ENCODE measurements around the gene ADGRG7. TPM values are rescaled to one million over a fixed set of nuclear protein-coding genes. Genes with fewer than 3 reads are reported as not detected.

Gene ADGRG7
- total and polyA plus RNA-seq, 4 donors: not detected

GRCh38 chr3:100590114-100590839 is 19.1 kb upstream of the ADGRG7 start:
- H3K36me3 ChIP-seq (ENCODE audit: control insufficient read depth in 4 of 4, insufficient read depth in 4 of 4, low read length in 4 of 4): no peaks in the 10 kb centered on the region
- no peaks in the 10 kb centered on the region for H3K27me3 ChIP-seq (ENCODE audit: control insufficient read depth in 3 of 3, insufficient read depth in 3 of 3, low read length in 2 of 3)
- TF ChIP-seq, protein P1, sequence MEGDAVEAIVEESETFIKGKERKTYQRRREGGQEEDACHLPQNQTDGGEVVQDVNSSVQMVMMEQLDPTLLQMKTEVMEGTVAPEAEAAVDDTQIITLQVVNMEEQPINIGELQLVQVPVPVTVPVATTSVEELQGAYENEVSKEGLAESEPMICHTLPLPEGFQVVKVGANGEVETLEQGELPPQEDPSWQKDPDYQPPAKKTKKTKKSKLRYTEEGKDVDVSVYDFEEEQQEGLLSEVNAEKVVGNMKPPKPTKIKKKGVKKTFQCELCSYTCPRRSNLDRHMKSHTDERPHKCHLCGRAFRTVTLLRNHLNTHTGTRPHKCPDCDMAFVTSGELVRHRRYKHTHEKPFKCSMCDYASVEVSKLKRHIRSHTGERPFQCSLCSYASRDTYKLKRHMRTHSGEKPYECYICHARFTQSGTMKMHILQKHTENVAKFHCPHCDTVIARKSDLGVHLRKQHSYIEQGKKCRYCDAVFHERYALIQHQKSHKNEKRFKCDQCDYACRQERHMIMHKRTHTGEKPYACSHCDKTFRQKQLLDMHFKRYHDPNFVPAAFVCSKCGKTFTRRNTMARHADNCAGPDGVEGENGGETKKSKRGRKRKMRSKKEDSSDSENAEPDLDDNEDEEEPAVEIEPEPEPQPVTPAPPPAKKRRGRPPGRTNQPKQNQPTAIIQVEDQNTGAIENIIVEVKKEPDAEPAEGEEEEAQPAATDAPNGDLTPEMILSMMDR (IDR thresholded peaks at IDR 0.05; ENCODE audit: control extremely low read depth, extremely low read depth): peak; percentile 83
- DNase-seq (peak; percentile 75 to 89 (median 84)), ATAC-seq (ENCODE audit: insufficient read depth, low FRiP score) (peak; percentile 97)
- H3K27ac ChIP-seq (ENCODE audit: low read depth in 1 of 2, low read length in 1 of 2): no peak overlapping the region
- H3K4me3 ChIP-seq: no peak overlapping the region
- no peaks in the 10 kb centered on the region for H3K4me1 ChIP-seq (ENCODE audit: control insufficient read depth in 5 of 5, insufficient read depth in 5 of 5, low read length in 5 of 5)
- WGBS, 2 donors: 23 to 28% methylated on average over 10 of the region's 10 CpGs
- H3K9me3 ChIP-seq (ENCODE audit: control insufficient read depth in 4 of 4, insufficient read depth in 3 of 4, low read length in 3 of 4): peaks cover 0 to 3% (median 0%) of the 10 kb centered on the region in 4 donors
- peak overlapping the region in 1 of 2 donors; percentile 85 for H3K9ac ChIP-seq (ENCODE audit: insufficient read depth in 1 of 2, low read length in 2 of 2)

DNA sequence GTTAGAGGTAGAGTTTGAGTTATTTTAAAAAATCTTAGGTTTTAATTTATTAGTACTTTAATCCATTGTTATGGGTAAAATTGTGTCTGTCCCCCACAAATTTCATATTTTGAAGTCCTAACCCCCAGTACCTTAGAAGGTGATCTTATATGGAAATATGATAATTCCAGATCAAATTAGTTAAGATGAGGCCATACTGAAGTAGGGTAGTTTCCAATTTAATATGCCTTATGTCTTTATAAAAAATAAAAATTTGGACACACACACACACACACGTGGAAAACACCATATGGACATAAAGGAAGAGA is 18.6 kb upstream of the ADGRG7 start:
- Histone ChIP-seq H3K4me1 (ENCODE audit: control insufficient read depth in 5 of 5, insufficient read depth in 5 of 5, low read length in 5 of 5) (no peaks in the 10 kb centered on the region), H3K4me3 (no peak overlapping the region), H3K27me3 (ENCODE audit: control insufficient read depth in 3 of 3, insufficient read depth in 3 of 3, low read length in 2 of 3) (no peaks in the 10 kb centered on the region), H3K9me3 (ENCODE audit: control insufficient read depth in 4 of 4, insufficient read depth in 3 of 4, low read length in 3 of 4) (peaks cover 0 to 3% (median 0%) of the 10 kb centered on the region in 4 donors), H3K9ac (ENCODE audit: insufficient read depth in 1 of 2, low read length in 2 of 2) (no peak overlapping the region), H3K36me3 (ENCODE audit: control insufficient read depth in 4 of 4, insufficient read depth in 4 of 4, low read length in 4 of 4) (no peaks in the 10 kb centered on the region), H3K27ac (ENCODE audit: low read depth in 1 of 2, low read length in 1 of 2) (no peak overlapping the region)
- TF ChIP-seq, protein P1 (IDR thresholded peaks at IDR 0.05; ENCODE audit: control extremely low read depth, extremely low read depth): no peak
- WGBS, 2 donors: 27 to 38% methylated on average over 1 of the region's 1 CpG
- ATAC-seq (ENCODE audit: insufficient read depth, low FRiP score) (no peak), DNase-seq (no peak)

DNA sequence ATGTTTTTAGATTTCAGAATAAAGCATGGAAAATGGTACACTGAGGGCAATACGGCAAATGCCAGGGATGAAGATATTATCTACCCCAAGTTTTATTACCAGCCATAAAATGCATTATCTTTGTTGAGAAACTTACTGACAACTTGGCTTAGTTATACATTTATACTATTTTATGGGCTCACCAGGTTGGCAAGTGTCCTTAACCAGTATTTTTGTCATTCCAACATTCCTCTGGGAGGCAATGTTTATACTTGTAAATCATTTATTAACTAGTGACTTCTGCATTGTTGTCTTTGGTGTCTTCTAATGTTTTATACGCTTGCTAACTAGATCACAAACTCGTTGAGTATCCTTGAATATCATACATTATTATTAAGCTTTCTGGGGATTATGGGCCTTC is 18.0 kb upstream of the ADGRG7 start:
- Histone ChIP-seq H3K36me3 (ENCODE audit: control insufficient read depth in 4 of 4, insufficient read depth in 4 of 4, low read length in 4 of 4) (no peaks in the 10 kb centered on the region), H3K4me3 (no peak overlapping the region), H3K9ac (ENCODE audit: insufficient read depth in 1 of 2, low read length in 2 of 2) (no peak overlapping the region), H3K4me1 (ENCODE audit: control insufficient read depth in 5 of 5, insufficient read depth in 5 of 5, low read length in 5 of 5) (no peaks in the 10 kb centered on the region), H3K27ac (ENCODE audit: low read depth in 1 of 2, low read length in 1 of 2) (no peak overlapping the region), H3K27me3 (ENCODE audit: control insufficient read depth in 3 of 3, insufficient read depth in 3 of 3, low read length in 2 of 3) (no peaks in the 10 kb centered on the region), H3K9me3 (ENCODE audit: control insufficient read depth in 4 of 4, insufficient read depth in 3 of 4, low read length in 3 of 4) (peaks cover 0 to 3% (median 0%) of the 10 kb centered on the region in 4 donors)
- no peak for DNase-seq
- TF ChIP-seq, protein P1 (IDR thresholded peaks at IDR 0.05; ENCODE audit: control extremely low read depth, extremely low read depth): no peak
- WGBS, 2 donors: 65 to 86% methylated on average over 3 of the region's 3 CpGs
- ATAC-seq (ENCODE audit: insufficient read depth, low FRiP score): no peak

Measured in lung (tissue), 12 donors.